Endothelial cell of umbilical vein (primary cell): ENCODE measurements around the gene EEA1. TPM values are rescaled to one million over a fixed set of nuclear protein-coding genes. Genes with fewer than 3 reads are reported as not detected.
"Not testable (repeated sequence)": the region's sequence is repeated elsewhere in the genome, so short reads cannot be mapped to it uniquely, and the experiment has no call there.

ENCODE experiments used
- BruUV-seq: library from RNA; stranded (reverse); fragments of 400-500 nt; replicated peaks from 2 replicates; lab custom pipeline; 2021; lab: Mats Ljungman, UMichigan
- CTCF ChIA-PET: fragments of 300-600, 350-600 bp; sonication (Branson Sonifier 250); formaldehyde crosslinking; loops from one replicate; lab custom pipeline; 2021; ENCODE audit warnings: antibody characterized with exemption, inconsistent platforms; lab: Charles Lee
- POLR2A ChIA-PET: fragments of 300-600, 350-600 bp; sonication (Branson Sonifier 250); formaldehyde crosslinking; loops from one replicate; lab custom pipeline; 2021; ENCODE audit warnings: antibody characterized with exemption, inconsistent platforms; lab: Charles Lee
- DNase-seq: peaks from one replicate; pipeline ENCODE4 v3.0.0-alpha.2; 2011; ENCODE audit warnings: low read depth, low spot score
- FAIRE-seq: peaks from 2 replicates; lab custom pipeline; 2011; peaks lifted over from hg19 to GRCh38; lab: Jason Lieb, UNC
- H2AFZ ChIP-seq: 2 replicates; pipeline ENCODE4 v1.6.0; 2012; ENCODE audit warnings: low read depth, low read length, control low read depth, inconsistent platforms
- H3K27ac ChIP-seq: 2 replicates; pipeline ENCODE4 v1.5.1; 2011; ENCODE audit warnings: low read depth, mild to moderate bottlenecking, control low read depth, low read length, moderate library complexity; ENCODE audit not compliant: insufficient read depth
- H3K27me3 ChIP-seq, 2 experiments: 2 replicates each; pipeline versions ENCODE4 v1.6.0 to v1.6.1; 2011; ENCODE audit warnings: low read length in 2 of 2, mixed read lengths in 1 of 2; ENCODE audit not compliant: control insufficient read depth in 2 of 2, insufficient read depth in 2 of 2
- H3K36me3 ChIP-seq, 2 experiments: 2 replicates in 1 of 2; 3 replicates in 1 of 2; pipeline ENCODE4 v1.5.1; 2011; ENCODE audit warnings: low read length in 2 of 2, mild to moderate bottlenecking in 1 of 2, moderate library complexity in 1 of 2; ENCODE audit not compliant: control insufficient read depth in 2 of 2, insufficient read depth in 2 of 2; ENCODE audit errors: extremely low read depth in 1 of 2
- H3K4me1 ChIP-seq: 3 replicates; pipeline ENCODE4 v1.5.1; 2011; ENCODE audit warnings: mild to moderate bottlenecking, low read length; ENCODE audit not compliant: control insufficient read depth, insufficient read depth; ENCODE audit errors: extremely low read depth
- H3K4me2 ChIP-seq: 2 replicates; pipeline ENCODE4 v1.6.1; 2011; ENCODE audit warnings: low read length, control low read depth, mixed read lengths; ENCODE audit not compliant: insufficient read depth
- H3K4me3 ChIP-seq, 3 experiments: fragments of 200-600 bp in 1 of 3; sonication (generic), shearing (Covaris generic) in 1 of 3; replicated peaks in 1 of 3; 2 replicates each; pipeline ENCODE4 v1.5.1; 2011 to 2016; ENCODE audit warnings: control low read depth in 3 of 3, low read length in 3 of 3, mild to moderate bottlenecking in 2 of 3, inconsistent platforms in 1 of 3, low read depth in 1 of 3, moderate library complexity in 1 of 3; ENCODE audit not compliant: insufficient read depth in 1 of 3
- H3K79me2 ChIP-seq: 2 replicates; pipeline ENCODE4 v1.6.0; 2012; ENCODE audit warnings: low read length, inconsistent platforms; ENCODE audit not compliant: control insufficient read depth, insufficient read depth
- H3K9ac ChIP-seq: replicated peaks from 2 replicates; pipeline ENCODE3; 2011; ENCODE audit warnings: low read length, control low read depth; ENCODE audit not compliant: insufficient read depth; ENCODE audit errors: extremely low read depth
- H3K9me1 ChIP-seq: replicated peaks from 3 replicates; pipeline ENCODE4 v1.6.0; 2011; ENCODE audit warnings: mild to moderate bottlenecking, low read length; ENCODE audit not compliant: control insufficient read depth, insufficient read depth; ENCODE audit errors: extremely low read depth
- H3K9me3 ChIP-seq: replicated peaks from 2 replicates; pipeline ENCODE4 v1.5.1; 2012; ENCODE audit warnings: low read length, inconsistent platforms; ENCODE audit not compliant: control insufficient read depth, insufficient read depth
- H4K20me1 ChIP-seq: replicated peaks from 2 replicates; pipeline ENCODE3; 2011; ENCODE audit warnings: mild to moderate bottlenecking, low read length; ENCODE audit not compliant: control insufficient read depth, insufficient read depth; ENCODE audit errors: extremely low read depth
- EZH2 ChIP-seq: IDR thresholded peaks from 2 replicates; pipeline ENCODE4 v1.6.1; 2012; ENCODE audit warnings: borderline replicate concordance, low read depth, mild to moderate bottlenecking, moderate library complexity, low read length, inconsistent platforms; ENCODE audit not compliant: severe bottlenecking
- FOS ChIP-seq: IDR thresholded peaks from 2 replicates; pipeline ENCODE4 v1.6.1; 2011; ENCODE audit warnings: mild to moderate bottlenecking, low read length, moderate library complexity, borderline replicate concordance; ENCODE audit not compliant: insufficient read depth
- GATA2 ChIP-seq: IDR thresholded peaks from 2 replicates; pipeline ENCODE4 v1.7.0; 2011; ENCODE audit warnings: low read depth, mild to moderate bottlenecking, moderate library complexity, mixed read lengths, low read length; ENCODE audit not compliant: insufficient read length, insufficient read depth
- JUN ChIP-seq: IDR thresholded peaks from 2 replicates; pipeline ENCODE4 v1.6.1; 2011; ENCODE audit warnings: borderline replicate concordance, low read depth; ENCODE audit not compliant: insufficient read length, insufficient read depth
- MYC ChIP-seq: IDR thresholded peaks from one replicate; pipeline ENCODE4 v1.6.1; 2011; ENCODE audit warnings: mild to moderate bottlenecking, low read depth, low read length
- POLR2A ChIP-seq: IDR thresholded peaks from 2 replicates; pipeline ENCODE4 v1.6.1; 2012; ENCODE audit warnings: low read depth, mild to moderate bottlenecking, control low read depth, low read length
- POLR2AphosphoS5 ChIP-seq: IDR thresholded peaks from 2 replicates; pipeline ENCODE4 v1.6.1; 2012; ENCODE audit warnings: low read depth, mild to moderate bottlenecking, control low read depth, low read length, moderate library complexity; ENCODE audit not compliant: insufficient read depth
- dilution Hi-C: fragments of 300-500 bp; cut with MboI; formaldehyde crosslinking; loops from one replicate; pipeline ENCODE4 v1.15.0; 2019; ENCODE audit warnings: low sequenced_read_pairs; ENCODE audit not compliant: extremely low pct_ligation_motif_present
- intact Hi-C: fragments of 100-400 bp; cut with micrococcal nuclease; formaldehyde crosslinking; loops from one replicate; pipeline ENCODE4 v1.10.0; 2022
- polyA plus RNA-seq, 4 experiments: library from polyadenylated mRNA; depleted of rRNA in 3 of 4; stranded (reverse) in 3 of 4; unstranded in 1 of 4; fragments of >200 nt; gene quantifications; 2 replicates each; pipeline versions ENCODE4 v1.2.1 to v1.2.3, GENCODE V29; 2011 to 2012; ENCODE audit warnings: missing spikeins in 1 of 4
- total RNA-seq: library from RNA; stranded (reverse); gene quantifications from 2 replicates; pipeline ENCODE4 v1.2.3, GENCODE V29; 2021
- TF ChIP-seq, protein P1 (sequence below): IDR thresholded peaks from 2 replicates; pipeline ENCODE4 v1.6.1; 2011; ENCODE audit not compliant: insufficient read depth, insufficient read length
- TF ChIP-seq, protein P2 (sequence below), 2 donors: IDR thresholded peaks; 1 replicate in 1 of 2; 2 replicates in 1 of 2; pipeline ENCODE4 v1.5.1; 2011; ENCODE audit warnings: low read length in 2 of 2, mild to moderate bottlenecking in 2 of 2, moderate library complexity in 2 of 2, control low read depth in 1 of 2, inconsistent platforms in 1 of 2, low read depth in 1 of 2; ENCODE audit not compliant: insufficient read depth in 1 of 2; ENCODE audit errors: extremely low read depth in 1 of 2

EEA1 gene
- total and polyA plus RNA-seq, 2 donors (not counting 3 experiments of a cell fraction or from before 2014, with no cell fraction given): 2.6 to 38.8 TPM

- intact Hi-C loops: loop anchor here (1.0 to 2.0 kb wide), 4 partner anchors 8 to 215 kb away; no protein-coding TSS in a partner anchor
Observed at GRCh38 chr12:92753976-92754885, 174.9 kb downstream of the EEA1 start.

GRCh38 chr12:92749691-92750090 lies 179.4 kb downstream of the EEA1 start:
- CTCF ChIA-PET, H2AFZ ChIP-seq, H3K9me1 ChIP-seq, H3K27me3 ChIP-seq, H3K9me3 ChIP-seq, DNase-seq, BruUV-seq, H3K36me3 ChIP-seq, H3K4me2 ChIP-seq, FAIRE-seq, H4K20me1 ChIP-seq, H3K27ac ChIP-seq, H3K79me2 ChIP-seq, dilution Hi-C loops, H3K9ac ChIP-seq, H3K4me3 ChIP-seq: not testable (repeated sequence)
- POLR2A ChIA-PET: interaction anchor here (0.6 kb wide), 1 partner anchor 54 kb away, joined by 5 read pairs; no protein-coding TSS in a partner anchor
- H3K4me1 ChIP-seq: peaks cover 39% of the 10 kb centered on the region
- intact Hi-C loops: loop anchor here (10.0 kb wide), 1 partner anchor 175 kb away; the partner anchor contains the start of gene EEA1

More at GRCh38 chr12:92753976-92754885, 174.9 kb downstream of the EEA1 start:
- no peaks in the 10 kb centered on the region for H3K36me3 ChIP-seq
- no peaks in the 10 kb centered on the region for H4K20me1 ChIP-seq
- H3K4me2 ChIP-seq: peak overlapping the region; percentile 58
- ChIA-PET POLR2A (no interaction called here), CTCF (interaction anchor here (0.7 to 2.0 kb wide), 8 partner anchors 8 to 49 kb away, joined by 3 to 11 read pairs (median 4); no protein-coding TSS in a partner anchor)
- TSS peak; percentile 79 for BruUV-seq
- dilution Hi-C loops: no loop called here
- no peaks in the 10 kb centered on the region for H3K27me3 ChIP-seq
- peaks cover 28% of the 10 kb centered on the region for H3K4me1 ChIP-seq
- H3K9me3 ChIP-seq: no peaks in the 10 kb centered on the region
- FAIRE-seq (peak; percentile 98), DNase-seq (peak; percentile 100)
- H2AFZ ChIP-seq: peak overlapping the region; percentile 6
- peak overlapping the region; percentile 39 for H3K9ac ChIP-seq
- H3K27ac ChIP-seq: peak overlapping the region; percentile 72
- no peaks in the 10 kb centered on the region for H3K9me1 ChIP-seq
- TF ChIP-seq, protein P1, sequence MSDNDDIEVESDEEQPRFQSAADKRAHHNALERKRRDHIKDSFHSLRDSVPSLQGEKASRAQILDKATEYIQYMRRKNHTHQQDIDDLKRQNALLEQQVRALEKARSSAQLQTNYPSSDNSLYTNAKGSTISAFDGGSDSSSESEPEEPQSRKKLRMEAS: peak; percentile 68
- no peak for TF ChIP-seq MYC
- TF ChIP-seq FOS: peak; percentile 66
- TF ChIP-seq POLR2A: no peak
- no peak for TF ChIP-seq EZH2
- TF ChIP-seq POLR2AphosphoS5: peak; percentile 78
- TF ChIP-seq JUN: peak; percentile 83
- TF ChIP-seq GATA2: peak; percentile 77
- TF ChIP-seq, protein P2, sequence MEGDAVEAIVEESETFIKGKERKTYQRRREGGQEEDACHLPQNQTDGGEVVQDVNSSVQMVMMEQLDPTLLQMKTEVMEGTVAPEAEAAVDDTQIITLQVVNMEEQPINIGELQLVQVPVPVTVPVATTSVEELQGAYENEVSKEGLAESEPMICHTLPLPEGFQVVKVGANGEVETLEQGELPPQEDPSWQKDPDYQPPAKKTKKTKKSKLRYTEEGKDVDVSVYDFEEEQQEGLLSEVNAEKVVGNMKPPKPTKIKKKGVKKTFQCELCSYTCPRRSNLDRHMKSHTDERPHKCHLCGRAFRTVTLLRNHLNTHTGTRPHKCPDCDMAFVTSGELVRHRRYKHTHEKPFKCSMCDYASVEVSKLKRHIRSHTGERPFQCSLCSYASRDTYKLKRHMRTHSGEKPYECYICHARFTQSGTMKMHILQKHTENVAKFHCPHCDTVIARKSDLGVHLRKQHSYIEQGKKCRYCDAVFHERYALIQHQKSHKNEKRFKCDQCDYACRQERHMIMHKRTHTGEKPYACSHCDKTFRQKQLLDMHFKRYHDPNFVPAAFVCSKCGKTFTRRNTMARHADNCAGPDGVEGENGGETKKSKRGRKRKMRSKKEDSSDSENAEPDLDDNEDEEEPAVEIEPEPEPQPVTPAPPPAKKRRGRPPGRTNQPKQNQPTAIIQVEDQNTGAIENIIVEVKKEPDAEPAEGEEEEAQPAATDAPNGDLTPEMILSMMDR (IDR thresholded peaks at IDR 0.05; ENCODE audit: extremely low read depth in 1 of 2, insufficient read depth in 1 of 2, low read depth in 1 of 2, low read length in 2 of 2): no peak
- no peak overlapping the region for H3K4me3 ChIP-seq
- H3K79me2 ChIP-seq: no peaks in the 10 kb centered on the region
